GM18909 (cell line): Measurements from ENCODE around the gene CRELD1.

Experiments used
- ATAC-seq: cut with Tn5 transposase; IDR thresholded peaks from one replicate; pipeline ENCODE4 v1.9.1; 2021; ENCODE audit warnings: mild to moderate bottlenecking; ENCODE audit not compliant: unreplicated experiment, poor library complexity

CRELD1 gene

DNA sequence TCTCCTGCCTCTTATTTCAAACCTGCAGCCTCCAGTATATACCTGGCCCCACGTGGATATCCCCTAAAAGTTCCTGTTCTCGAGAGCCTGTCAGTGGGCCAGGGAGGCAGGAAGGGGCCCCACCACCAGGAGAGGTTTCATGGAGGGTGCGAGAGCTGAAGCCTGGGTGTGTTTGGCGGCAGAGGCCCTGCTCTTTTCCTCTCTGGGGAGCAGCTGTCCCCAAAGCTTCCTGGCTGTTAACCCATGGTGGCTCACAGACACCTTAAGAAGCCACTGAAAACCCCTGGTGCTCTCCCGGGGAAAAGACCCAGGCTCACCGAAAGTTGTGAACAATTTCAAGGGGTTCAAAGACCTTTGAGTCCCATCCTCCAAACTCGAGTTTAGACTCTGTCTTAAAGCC lies 17.5 kb downstream of the CRELD1 start:
- peak; percentile 37 for ATAC-seq

DNA sequence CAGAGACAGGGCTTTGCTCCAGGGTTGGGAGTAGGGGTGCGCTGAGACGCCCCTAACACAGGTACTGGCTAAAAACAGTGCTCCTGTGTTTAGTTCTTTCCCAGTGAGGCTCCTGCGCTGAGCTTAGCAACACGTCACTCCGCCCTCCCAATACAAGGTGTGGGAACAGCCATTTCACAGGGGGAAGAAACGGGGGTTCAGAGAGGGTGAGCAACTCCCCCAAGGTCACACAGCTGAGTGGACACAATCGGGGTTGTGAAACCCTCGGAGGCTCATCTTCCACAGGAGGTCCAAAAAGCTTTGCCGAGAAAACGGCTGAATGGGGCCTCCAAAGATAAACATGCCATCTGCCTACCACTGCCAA lies 17.9 kb downstream of the CRELD1 start:
- ATAC-seq, result peak; percentile 17

DNA sequence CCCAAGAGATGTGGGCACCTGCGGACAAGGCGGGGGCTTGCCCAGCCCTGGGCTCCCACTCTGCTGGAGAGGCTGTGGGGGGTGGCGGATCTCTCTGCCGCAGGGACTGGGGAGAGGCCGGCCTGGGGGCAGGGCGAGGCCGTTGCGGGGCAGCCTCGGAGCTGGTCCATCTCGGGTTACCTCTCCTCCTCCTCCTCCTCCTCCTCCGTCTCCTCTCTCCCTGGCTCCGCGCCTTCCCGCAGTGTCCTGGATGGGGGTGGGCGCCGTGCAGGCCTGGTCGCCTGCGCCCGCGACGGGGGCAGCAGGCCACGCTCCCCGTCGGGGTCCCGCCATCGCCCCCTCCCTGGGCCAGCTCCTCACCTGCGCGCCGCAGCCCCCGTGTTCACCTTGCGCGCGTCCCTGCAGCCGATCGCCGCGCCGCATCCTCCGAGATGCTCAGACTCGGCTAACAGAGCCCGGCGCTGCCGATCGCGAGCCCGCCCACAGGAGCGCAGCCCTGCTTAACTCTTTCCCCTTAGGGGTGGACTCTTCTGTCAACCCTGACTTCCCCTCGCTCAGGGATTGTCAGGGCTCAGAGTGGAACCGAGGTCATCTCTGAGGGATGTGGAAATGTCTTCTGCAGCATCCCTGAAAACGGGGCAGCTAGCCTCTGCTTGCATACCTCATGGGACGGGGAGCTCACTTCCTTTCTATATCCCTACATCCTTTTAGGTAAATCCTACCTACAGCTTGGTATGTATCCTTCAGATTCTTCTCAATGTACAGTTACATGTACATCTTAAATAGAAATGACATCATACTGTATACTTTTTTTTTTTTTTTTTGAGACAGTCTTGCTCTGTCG lies 18.6 kb downstream of the CRELD1 start, which contains the start of gene PRRT3:
Gene PRRT3, minus strand, starts transcription at position 447 of the 844 bp plus-strand sequence. CDS start 2,293 bp downstream, outside the sequence.
- peak; percentile 70 for ATAC-seq

DNA sequence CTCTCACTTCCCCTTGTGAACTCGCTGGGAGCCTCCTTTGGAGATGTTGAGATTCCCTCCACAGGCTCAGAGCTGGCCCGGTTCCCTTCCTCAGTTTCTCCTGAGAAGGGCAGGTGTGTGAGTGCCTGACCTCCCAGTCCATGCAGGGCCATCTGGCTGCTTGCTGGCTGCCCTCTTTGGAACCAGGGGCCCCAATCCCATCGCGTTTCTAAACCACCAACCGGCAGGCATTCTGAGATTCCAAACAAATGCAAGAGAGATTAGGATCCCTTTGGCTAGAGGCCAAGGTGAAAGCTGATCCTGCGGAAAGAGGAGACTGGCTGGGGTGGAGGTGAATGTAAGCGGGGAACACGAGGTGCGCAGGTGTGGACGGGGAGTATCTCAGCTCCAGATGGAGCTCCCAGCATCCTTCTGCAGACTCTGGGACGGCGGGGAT lies 21.5 kb downstream of the CRELD1 start:
- ATAC-seq, result no peak

DNA sequence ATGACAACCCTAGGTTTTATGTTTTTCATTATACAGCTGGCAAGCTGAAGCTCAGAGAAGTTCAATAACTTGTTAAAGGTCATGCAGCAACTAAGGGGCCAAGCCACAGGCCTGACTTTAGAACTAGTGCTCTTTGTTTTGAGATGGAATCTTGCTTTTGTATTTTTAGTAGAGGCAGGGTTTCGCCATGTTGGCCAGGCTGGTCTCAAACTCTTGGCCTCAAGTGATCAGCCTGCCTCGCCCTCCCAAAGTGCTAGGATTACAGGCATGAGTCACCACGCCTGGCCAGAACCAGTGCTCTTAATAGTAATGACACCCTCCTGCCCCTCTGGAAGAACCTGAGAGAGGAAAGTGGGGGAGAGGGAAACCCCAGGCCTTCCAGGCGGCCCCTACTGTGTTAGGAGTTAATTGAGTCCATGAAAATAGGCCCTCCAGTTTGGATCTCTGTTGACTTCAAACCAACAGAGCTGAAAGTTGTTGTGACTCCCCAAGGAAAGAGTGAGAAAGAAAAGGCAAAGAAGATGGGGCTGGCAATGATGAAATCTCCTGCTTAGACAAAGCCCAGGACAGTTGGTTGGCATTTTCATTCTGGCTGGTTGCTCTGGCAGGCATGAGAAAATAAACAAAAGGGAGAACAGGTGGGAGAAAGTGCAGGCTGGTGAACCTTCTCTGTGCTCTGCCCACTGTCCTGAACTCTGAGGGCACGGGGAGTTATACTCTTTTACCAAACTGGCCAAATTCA lies 22.1 kb downstream of the CRELD1 start:
- no peak for ATAC-seq

DNA sequence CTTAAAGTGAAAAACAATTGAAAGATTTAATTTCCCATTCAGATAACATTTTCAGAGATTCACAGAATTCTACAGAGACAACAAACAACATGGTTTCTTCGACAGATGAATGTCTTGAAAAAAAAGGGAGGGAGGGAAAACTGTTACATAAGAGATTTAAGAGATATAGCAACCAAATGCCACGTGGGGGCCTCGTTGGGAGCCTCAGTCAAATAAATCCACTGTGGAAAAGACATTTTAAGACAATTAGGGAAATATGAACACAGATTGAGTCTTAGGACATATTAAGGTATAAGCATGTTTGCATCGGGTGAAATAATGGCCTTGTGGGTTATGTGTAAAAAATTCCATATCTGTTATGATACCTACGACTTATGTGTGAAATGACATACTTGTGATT lies 23.6 kb downstream of the CRELD1 start:
- ATAC-seq, result no peak

DNA sequence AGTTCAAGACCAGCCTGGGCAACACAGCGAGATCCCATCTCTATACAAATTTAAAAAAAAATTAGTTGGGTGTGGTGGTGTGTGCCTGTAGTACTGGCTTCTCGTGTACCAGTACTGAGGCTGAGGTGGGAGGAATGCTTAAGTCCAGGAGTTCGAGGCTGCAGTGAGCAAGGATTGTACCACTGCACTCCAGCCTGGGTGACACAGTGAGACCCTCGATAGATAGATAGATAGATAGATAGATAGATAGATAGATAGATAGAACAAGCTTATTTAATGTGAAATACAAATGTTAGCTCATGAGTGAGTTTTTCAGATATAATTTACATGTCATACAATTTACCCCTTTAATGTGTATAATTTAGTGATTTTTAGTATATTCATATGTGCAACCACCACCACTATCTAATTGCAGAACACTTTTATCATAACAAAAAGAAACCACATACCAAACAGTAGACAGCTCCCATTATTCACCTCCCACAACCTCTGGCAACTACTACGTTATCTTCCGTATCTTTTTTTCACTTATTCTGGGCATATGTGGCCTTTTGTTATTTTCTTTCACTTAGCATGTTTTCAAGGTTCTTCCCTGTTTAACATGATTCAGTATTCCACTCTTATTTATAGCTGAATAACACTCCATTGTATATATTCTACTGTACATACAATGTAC lies 31.7 kb downstream of the CRELD1 start:
- ATAC-seq, result no peak

DNA sequence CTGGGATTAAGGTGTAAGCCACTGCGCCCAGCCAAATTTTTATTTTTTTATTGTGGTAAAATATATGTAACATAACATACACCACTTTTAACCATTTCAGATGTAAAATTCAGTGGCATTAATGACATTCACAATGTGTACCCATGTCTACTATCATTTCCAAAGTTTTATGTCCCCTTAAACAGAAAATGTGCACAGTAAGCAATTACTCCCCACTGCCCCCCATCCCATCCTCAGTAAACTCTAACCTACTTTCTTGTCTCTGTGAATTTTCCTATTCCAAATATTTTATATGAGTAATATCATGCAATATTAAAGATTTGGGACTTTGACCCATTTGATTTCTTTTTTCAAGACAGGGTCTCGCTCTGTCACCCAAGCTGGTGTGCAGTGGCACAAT lies 33.2 kb downstream of the CRELD1 start:
- no peak for ATAC-seq

DNA sequence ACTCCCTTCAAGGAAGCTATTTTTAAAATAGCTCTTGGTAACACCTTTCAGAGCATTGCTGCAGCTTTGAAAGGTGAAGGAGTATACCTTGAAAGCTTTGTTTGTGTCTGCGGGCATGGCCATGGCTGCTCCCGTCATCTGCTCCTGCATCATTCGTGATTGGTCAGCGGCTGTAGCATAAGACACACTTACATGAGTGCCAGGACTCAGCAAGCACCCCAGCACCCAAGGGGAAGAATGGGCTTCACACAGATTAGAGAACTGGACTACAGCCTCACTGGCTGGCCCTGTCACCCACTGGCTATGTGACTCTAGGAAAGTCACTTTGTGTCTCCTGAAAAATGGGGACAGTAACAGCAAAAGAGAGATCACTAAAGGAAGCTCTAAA lies 36.0 kb downstream of the CRELD1 start:
- no peak for ATAC-seq

DNA sequence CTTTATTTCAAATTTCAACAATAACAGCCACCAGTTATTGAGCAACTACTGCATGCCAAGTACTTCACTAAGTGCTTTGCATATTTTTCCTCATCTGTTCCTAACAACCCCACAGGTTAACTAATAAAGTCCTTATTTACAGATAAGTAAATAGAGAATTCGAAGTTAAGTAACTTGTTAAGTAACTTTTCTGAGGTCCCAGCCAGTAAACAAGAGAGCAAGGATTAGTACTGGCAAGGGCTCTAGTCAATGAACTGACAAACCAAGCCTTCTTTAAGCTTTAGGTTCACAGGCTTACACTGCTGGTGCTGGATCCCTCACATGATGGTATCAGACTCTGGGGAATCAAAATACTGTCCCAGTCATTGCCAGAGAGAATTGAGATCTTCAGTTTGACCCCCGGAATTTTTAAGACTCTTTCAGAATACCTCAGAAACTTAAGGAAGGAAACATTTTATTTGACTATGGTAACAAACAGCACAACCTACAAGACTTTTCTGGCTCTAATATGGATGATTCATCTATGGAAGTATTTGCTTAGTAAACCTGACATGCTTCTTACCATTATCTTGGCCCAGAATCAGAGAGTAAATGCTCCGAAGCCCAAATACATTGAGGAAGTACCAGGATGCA lies 36.5 kb downstream of the CRELD1 start:
- no peak for ATAC-seq

DNA sequence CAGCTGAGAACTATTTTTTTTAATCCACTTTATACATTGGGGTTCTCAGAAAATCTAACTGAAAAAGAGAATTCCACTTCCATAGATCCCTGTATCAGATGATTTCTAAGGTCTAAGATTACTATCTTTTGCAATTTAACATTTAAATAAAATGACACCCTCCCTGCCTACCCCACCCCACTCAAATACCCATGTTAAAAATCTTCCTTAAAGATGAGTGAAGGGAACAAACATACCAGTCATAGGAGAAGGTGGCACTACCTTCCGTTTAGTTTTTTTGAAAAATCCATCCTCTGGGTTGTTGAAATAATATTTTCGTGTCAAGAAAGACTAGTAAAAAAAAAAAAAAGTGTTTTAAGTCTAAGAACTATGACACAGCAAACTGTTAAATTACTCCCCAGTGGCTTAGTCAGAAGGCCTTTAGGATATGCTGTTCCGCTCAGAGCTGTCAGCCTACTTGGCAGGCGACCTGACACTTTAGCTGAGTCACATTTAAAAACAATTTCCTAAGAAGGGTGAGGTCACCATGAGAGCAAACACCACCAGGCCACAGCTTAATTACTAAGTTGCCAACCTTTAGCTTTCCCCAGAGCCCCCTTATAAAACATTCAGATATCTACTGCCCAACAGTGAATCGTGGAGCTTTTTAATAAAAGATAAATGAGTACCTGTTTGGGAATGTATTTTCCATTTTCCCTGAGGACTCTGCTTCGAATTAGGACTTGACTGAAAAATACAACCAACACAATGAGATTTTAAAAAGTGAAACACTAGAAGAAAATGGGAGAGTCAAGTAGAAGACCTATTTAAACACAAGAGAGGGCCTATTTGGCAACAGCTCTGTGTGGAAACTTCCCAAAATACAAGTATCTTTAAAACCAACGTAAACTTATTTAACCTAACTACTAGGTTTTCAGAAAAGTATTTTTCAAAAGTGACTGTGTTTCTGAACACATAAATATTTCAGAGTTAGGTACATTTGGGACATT lies 43.4 kb downstream of the CRELD1 start:
- no peak for ATAC-seq

DNA sequence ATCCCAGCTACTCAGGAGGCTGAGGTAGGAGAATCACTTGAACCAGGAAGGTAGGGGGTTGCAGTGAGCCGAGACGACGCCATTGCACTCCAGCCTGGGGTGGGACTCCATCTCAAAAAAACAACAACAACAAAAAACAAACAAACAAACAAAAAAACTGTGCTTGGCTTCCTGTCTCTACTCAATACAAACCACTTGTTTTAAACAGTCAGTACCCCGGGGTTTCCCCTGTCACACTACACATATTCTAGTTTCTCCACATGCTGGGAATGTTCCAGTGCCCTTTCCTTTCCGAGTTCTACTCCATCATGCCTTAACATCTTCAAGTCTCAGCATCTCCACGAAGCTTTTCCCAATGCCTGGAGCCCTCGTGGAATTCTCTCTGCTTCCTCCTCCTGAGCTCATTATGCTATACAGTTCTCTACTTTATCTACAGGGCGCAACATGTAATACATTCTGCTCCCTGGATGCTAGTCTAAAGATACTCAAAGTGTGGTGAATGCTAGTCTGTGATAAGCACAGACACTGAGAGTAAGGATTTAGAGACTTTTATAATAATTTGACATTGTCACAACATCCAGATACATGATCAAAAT lies 45.2 kb downstream of the CRELD1 start:
- ATAC-seq, result no peak

DNA sequence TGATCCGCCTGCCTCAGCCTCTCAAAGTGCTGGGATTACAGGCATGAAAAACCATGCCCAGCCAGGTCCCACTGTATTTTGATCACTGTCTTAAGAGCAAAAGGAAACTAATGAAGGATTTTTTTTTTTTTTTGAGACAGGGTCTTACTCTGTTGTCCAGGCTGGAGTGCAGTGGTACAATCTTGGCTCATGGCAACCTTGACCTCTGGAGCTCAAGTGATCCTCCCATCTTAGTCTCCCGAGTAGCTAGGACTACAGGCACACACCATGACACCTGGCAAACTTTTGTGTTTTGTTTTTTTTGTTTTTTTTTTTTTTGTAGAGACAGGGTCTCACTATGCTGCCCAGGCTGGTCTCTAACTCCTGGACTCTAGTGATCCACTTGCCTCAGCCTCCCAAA lies 46.6 kb downstream of the CRELD1 start:
- ATAC-seq, result no peak

DNA sequence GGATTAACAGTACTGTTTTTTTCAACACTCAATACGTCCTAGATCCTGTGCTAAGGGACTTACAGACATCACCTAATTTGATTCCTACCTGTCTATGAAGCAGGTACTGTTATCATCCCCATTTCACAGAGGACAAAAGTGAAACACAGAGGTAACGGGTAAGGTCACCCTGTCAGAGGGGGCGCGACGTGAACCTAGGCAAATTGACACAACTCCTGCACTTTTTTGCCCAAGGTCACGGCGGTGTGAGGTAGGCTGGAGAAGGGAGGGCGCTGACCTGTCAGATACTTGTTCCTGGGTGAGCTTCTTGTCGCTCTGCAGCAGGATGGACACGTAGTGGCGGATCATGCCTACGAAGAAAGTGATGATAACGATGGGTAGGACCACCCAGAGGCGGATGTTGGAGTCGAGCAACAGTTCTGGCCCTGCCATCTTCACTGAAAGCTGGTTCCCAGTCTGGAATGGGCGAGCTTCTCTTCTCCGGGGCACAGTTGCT lies 52.6 kb downstream of the CRELD1 start:
- ATAC-seq, result peak; percentile 35

DNA sequence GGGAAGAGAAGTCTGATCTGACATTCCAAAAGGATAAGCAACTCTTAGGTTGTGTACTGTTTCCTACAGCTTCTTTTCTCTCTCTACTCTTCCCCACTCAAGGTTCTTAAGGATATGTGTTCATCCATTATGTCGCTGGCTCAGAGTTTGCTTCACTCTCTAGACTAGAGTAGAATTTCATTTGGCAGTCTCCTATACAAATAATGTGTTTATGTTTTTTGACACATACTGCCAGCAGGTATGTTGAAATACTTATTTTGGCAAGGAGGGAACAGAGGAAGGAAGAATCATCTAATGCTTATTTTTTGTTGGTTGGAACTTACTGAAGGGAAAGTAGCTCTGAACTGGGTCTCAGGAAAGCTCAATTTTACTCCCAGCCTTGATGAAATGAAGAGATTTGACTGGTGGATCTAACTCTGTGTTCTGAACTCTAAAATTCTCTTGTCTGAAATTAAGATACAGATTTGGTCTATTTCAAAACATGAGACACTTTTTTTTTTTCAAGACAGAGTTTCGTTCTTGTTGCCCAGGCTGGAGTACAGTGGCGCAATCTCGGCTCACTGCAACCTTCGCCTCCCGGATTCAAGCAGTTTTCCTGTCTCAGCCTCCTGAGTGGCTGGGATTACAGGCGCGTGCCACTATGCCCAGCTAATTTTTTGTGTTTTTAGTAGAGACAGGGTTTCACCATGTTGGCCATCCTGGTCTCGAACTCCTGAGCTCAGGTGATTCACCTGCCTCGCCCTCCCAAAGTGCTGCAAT lies 60.6 kb downstream of the CRELD1 start:
- no peak for ATAC-seq
